SK-N-SH treated with all-trans-retinoic acid at 6 μM for 48 hours (cell line): Measurements from ENCODE around the gene BSDC1.

Experiments used
- POU6F1 ChIP-seq: fragments of 250-450 bp; sonication (Bioruptor Pico); IDR thresholded peaks from 2 replicates; pipeline ENCODE4 v1.8.0; 2021; ENCODE audit warnings: low read depth, mild to moderate bottlenecking, moderate library complexity, borderline replicate concordance
- PPARA ChIP-seq: fragments of 250-450 bp; sonication (Bioruptor Pico); IDR thresholded peaks from 2 replicates; pipeline ENCODE4 v1.5.0; 2020; ENCODE audit warnings: mild to moderate bottlenecking, borderline replicate concordance
- ZFP3 ChIP-seq: fragments of 250-450 bp; sonication (Bioruptor Pico); IDR thresholded peaks from 2 replicates; pipeline ENCODE4 v1.5.0; 2020; ENCODE audit warnings: mild to moderate bottlenecking, moderate library complexity

DNA sequence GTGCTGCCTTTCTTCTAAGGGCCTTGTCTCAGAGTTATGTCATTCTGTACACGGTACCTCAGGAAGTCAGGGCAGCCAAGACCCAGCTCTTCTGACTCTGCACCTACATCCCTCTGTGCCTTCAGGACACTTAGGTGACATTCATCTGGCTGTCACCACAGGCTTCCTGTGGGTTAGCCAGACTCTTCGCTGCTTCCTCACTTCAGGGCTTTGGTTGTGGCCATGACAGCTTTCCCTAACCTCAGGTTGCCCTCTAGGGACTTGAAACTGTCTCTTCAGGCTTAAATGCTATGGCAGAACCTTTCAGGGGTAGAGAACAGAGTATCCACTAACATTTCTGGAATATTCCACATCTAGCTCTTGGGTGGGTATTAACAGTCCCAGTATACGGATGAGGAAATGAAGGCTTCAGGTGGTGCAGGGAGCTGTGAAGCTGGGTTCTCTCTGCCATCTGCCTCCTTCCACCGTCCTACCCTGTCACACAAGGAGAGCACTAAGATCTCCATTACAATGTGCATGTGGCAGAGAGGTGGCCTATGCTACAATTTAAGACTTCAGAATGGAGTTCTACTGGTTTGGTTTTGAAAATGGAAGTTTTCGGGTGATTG, 22.0 kb downstream of the BSDC1 start:
- TF ChIP-seq ZFP3 (CRISPR knock-in tag) = no peak
- no peak for TF ChIP-seq PPARA (CRISPR knock-in tag)
- no peak for TF ChIP-seq POU6F1 (CRISPR knock-in tag)
